Osteocyte (in vitro differentiated cells): ENCODE data around the gene RCE1. TPM values are rescaled to one million over a fixed set of nuclear protein-coding genes. Genes with fewer than 3 reads are reported as not detected.

ENCODE experiments used
- DNase-seq: peaks from one replicate; pipeline ENCODE4 v3.0.0; 2021; ENCODE audit warnings: mixed read lengths; ENCODE audit not compliant: unreplicated experiment; ENCODE audit errors: extremely low spot score
- H3K27ac Mint-ChIP-seq: one replicate; pipeline ENCODE4 v1.8.0; 2021; ENCODE audit warnings: mild to moderate bottlenecking, mixed read lengths; ENCODE audit not compliant: unreplicated experiment
- H3K27me3 Mint-ChIP-seq: one replicate; pipeline ENCODE4 v1.8.0; 2021; ENCODE audit warnings: mixed read lengths; ENCODE audit not compliant: unreplicated experiment
- H3K36me3 Mint-ChIP-seq: one replicate; pipeline ENCODE4 v1.8.0; 2021; ENCODE audit warnings: mixed read lengths; ENCODE audit not compliant: unreplicated experiment
- H3K4me1 Mint-ChIP-seq: one replicate; pipeline ENCODE4 v1.8.0; 2021; ENCODE audit warnings: mixed read lengths; ENCODE audit not compliant: unreplicated experiment
- H3K4me3 Mint-ChIP-seq: one replicate; pipeline ENCODE4 v1.8.0; 2021; ENCODE audit warnings: mild to moderate bottlenecking, moderate library complexity, mixed read lengths; ENCODE audit not compliant: unreplicated experiment
- H3K9me3 Mint-ChIP-seq: one replicate; pipeline ENCODE4 v1.8.0; 2021; ENCODE audit warnings: mixed read lengths; ENCODE audit not compliant: unreplicated experiment
- total RNA-seq: library from RNA; stranded (reverse); gene quantifications from 2 replicates; pipeline ENCODE4 v1.2.1, GENCODE V29; 2021
- TF ChIP-seq, protein P1 (sequence below): fragments of 200-600 bp; sonication (generic); IDR thresholded peaks from 2 replicates; pipeline ENCODE4 v1.5.0; 2021; ENCODE audit warnings: antibody characterized with exemption, mild to moderate bottlenecking, moderate library complexity

Gene RCE1
- total RNA-seq, 1 donor from 2014 or later = 20.3 TPM

DNA sequence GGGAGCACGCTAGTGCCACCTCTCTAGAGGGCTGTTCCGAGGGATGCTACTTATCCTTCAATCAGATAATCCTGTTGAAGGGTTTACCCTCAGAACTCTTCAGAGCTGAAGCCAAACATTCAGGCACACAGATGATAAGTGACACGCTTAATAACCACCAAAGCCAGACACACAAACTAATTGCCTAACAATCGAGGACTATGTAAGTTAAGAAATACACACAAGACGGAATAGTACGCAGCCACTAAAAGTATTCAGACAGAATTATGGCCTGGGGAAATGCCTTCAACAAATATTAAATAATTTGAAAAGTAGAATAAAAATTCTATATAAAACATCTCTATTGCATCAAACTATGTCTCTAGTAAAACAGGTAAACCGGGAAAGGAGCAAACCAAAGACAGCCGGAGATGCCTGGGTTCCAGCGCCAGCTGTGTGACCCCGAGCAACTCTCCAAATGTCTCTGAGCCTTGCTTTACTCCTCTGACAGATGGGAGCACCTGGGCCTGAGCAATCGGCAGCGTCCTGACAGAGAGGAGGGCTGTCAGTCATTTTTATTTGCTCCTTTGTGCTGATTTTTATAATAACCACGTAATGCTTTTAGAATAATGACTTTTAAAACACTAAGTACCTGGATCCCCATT, 25.0 kb downstream of the RCE1 start:
- no peaks in the 10 kb centered on the region for H3K27me3 Mint-ChIP-seq
- no peak for DNase-seq
- H3K4me3 Mint-ChIP-seq = no peak overlapping the region
- no peak overlapping the region for H3K27ac Mint-ChIP-seq
- no peaks in the 10 kb centered on the region for H3K4me1 Mint-ChIP-seq
- no peaks in the 10 kb centered on the region for H3K9me3 Mint-ChIP-seq
- TF ChIP-seq, protein P1, sequence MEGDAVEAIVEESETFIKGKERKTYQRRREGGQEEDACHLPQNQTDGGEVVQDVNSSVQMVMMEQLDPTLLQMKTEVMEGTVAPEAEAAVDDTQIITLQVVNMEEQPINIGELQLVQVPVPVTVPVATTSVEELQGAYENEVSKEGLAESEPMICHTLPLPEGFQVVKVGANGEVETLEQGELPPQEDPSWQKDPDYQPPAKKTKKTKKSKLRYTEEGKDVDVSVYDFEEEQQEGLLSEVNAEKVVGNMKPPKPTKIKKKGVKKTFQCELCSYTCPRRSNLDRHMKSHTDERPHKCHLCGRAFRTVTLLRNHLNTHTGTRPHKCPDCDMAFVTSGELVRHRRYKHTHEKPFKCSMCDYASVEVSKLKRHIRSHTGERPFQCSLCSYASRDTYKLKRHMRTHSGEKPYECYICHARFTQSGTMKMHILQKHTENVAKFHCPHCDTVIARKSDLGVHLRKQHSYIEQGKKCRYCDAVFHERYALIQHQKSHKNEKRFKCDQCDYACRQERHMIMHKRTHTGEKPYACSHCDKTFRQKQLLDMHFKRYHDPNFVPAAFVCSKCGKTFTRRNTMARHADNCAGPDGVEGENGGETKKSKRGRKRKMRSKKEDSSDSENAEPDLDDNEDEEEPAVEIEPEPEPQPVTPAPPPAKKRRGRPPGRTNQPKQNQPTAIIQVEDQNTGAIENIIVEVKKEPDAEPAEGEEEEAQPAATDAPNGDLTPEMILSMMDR = no peak
- peaks cover 12% of the 10 kb centered on the region for H3K36me3 Mint-ChIP-seq

DNA sequence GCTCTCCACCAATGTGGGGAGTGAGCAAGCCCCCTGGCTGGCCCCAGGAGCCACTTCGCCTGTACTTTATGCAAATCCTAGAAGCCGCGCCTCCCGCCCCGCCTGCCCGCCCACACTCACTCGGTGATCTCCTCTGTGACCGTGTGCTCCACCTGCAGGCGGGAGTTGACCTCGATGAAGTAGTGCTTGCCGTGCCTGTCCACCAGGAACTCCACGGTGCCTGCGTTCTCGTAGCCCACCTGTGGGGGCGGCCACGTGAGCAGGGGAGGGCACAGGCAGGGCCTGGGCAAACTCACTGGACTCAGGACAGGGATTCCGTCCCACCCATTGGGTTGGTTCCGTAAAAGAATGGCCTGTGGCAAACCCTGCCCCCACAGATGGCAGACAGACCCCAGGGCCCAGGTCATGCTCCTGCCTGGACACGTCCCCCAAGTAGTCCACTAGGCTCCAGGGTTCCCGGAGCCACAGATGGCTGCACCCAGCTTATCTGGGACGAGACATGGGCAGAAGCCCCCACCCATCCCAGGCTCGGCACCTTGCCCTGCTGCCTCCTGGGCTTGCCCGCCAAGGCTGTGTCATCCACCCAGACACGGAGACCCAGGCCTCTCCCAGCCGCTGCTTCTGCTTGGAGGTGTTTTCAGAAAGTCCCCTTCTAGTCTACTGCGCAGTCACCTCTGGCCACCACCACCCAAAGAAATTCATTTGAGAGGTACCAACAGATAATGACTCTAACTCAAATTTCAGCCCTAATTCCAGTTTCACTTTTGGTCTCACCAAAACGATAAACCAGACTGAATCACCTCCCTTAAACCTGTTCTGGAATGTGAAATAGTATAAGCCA, 25.7 kb downstream of the RCE1 start:
- H3K4me1 Mint-ChIP-seq = no peaks in the 10 kb centered on the region
- H3K9me3 Mint-ChIP-seq = no peaks in the 10 kb centered on the region
- TF ChIP-seq, protein P1 = no peak
- DNase-seq = no peak
- H3K27me3 Mint-ChIP-seq = no peaks in the 10 kb centered on the region
- peaks cover 12% of the 10 kb centered on the region for H3K36me3 Mint-ChIP-seq
- H3K4me3 Mint-ChIP-seq = no peak overlapping the region
- H3K27ac Mint-ChIP-seq = no peak overlapping the region

DNA sequence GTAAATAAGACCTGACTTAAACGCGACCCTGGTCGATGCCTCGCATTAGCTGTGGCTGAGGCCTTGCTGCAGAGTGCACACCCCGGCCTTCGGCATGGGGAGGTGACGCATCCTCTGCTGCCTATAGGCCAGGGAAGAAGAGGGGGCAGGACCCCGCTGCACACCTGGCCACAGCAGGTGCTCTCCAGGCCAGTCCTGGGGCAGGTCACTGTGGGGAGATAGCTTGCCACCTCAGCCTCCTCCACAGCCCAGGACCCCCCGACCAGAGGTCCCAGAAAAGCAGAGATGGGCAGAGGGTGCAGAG, 26.3 kb downstream of the RCE1 start:
- peaks cover 12% of the 10 kb centered on the region for H3K36me3 Mint-ChIP-seq
- H3K4me3 Mint-ChIP-seq = no peak overlapping the region
- no peak overlapping the region for H3K27ac Mint-ChIP-seq
- no peaks in the 10 kb centered on the region for H3K27me3 Mint-ChIP-seq
- no peaks in the 10 kb centered on the region for H3K4me1 Mint-ChIP-seq
- no peaks in the 10 kb centered on the region for H3K9me3 Mint-ChIP-seq
- DNase-seq = no peak
- TF ChIP-seq, protein P1 = no peak

DNA sequence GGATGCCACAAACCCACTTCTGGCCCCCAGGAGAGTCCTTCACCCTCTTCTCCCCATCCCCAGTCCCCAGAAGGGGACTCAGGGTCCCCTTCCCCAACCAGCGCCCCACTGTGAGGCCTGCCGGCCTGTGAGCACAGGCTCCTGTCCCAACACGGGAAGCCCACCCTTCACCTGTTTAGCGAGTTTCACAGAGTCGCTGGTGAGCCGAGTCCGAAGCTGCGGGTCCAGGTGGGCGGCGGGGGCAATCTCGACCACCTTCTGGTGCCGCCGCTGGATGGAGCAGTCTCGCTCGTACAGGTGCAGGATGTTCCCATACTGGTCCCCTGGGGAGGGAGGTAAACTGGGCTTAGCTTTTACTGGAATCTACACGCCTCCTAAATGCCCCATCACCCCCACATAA, 26.9 kb downstream of the RCE1 start:
- peaks cover 12% of the 10 kb centered on the region for H3K36me3 Mint-ChIP-seq
- H3K27ac Mint-ChIP-seq = no peak overlapping the region
- no peaks in the 10 kb centered on the region for H3K27me3 Mint-ChIP-seq
- H3K4me3 Mint-ChIP-seq = no peak overlapping the region
- H3K9me3 Mint-ChIP-seq = no peaks in the 10 kb centered on the region
- no peaks in the 10 kb centered on the region for H3K4me1 Mint-ChIP-seq
- TF ChIP-seq, protein P1 = no peak
- no peak for DNase-seq

DNA sequence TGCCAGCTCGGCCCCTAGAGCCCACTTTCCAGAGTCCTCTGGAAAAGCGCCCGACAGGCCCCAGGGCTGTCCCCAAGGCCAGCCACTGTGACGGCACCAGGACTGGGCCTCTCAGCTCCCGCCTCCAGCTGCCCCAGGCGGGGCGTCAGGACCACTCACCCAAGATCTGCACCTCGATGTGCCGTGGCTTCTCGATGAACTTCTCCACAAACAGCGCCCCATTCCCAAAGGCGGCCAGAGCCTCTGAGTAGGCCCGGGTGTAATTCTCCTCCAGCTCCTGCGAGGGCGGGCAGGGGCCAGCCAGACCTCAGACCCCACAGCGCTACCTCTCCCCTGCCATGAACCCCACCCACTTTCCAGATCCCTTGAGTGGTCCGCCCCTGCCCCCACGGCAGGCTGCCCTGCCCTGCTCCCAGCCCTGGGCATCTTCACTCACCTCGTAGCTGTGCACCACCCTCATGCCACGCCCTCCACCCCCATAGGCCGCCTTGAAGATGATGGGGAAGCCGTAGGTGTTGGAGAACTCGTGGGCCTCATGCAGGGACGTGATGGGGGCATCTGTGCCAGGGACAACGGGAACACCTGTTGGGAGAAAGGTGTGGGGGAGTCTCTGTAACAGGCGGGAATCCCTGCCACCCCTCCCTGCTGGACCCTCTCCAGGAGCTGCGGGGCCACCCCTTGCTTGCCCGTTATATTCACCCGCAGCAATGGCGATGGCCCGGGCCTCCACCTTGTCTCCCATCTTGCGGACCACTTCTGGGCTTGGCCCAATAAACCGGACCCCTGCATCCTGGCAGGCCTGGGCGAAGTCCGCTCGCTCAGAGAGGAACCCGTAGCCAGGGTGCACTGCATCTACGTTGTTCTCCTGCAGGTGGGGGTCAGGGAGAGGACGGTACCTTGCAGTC, 27.6 kb downstream of the RCE1 start:
- DNase-seq = no peak
- Mint-ChIP-seq H3K36me3 (peaks cover 12% of the 10 kb centered on the region), H3K27me3 (no peaks in the 10 kb centered on the region), H3K9me3 (no peaks in the 10 kb centered on the region), H3K4me1 (no peaks in the 10 kb centered on the region), H3K4me3 (no peak overlapping the region), H3K27ac (no peak overlapping the region)
- TF ChIP-seq, protein P1 = no peak
